Measurements from ENCODE around the gene PER2. TPM values are rescaled to one million over a fixed set of nuclear protein-coding genes. Genes with fewer than 3 reads are reported as not detected.

Gene PER2
- total RNA-seq, 1 donor from 2014 or later: 11.7 TPM

GRCh38 chr2:238259061-238260020 lies 29.1 kb downstream of the PER2 start:
- H3K27ac Mint-ChIP-seq: no peak overlapping the region
- H3K36me3 Mint-ChIP-seq: peaks cover 25% of the 10 kb centered on the region
- H3K4me1 Mint-ChIP-seq: peaks cover 16% of the 10 kb centered on the region
- no peaks in the 10 kb centered on the region for H3K27me3 Mint-ChIP-seq (ENCODE audit: low read depth)
- DNase-seq (ENCODE audit: low spot score in 2 of 2, unreplicated experiment in 2 of 2): no peak
- H3K4me3 Mint-ChIP-seq: no peak overlapping the region
- TF ChIP-seq, protein P1, sequence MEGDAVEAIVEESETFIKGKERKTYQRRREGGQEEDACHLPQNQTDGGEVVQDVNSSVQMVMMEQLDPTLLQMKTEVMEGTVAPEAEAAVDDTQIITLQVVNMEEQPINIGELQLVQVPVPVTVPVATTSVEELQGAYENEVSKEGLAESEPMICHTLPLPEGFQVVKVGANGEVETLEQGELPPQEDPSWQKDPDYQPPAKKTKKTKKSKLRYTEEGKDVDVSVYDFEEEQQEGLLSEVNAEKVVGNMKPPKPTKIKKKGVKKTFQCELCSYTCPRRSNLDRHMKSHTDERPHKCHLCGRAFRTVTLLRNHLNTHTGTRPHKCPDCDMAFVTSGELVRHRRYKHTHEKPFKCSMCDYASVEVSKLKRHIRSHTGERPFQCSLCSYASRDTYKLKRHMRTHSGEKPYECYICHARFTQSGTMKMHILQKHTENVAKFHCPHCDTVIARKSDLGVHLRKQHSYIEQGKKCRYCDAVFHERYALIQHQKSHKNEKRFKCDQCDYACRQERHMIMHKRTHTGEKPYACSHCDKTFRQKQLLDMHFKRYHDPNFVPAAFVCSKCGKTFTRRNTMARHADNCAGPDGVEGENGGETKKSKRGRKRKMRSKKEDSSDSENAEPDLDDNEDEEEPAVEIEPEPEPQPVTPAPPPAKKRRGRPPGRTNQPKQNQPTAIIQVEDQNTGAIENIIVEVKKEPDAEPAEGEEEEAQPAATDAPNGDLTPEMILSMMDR (IDR thresholded peaks at IDR 0.05; ENCODE audit: unreplicated experiment): no peak
- H3K9me3 Mint-ChIP-seq: no peaks in the 10 kb centered on the region

DNA sequence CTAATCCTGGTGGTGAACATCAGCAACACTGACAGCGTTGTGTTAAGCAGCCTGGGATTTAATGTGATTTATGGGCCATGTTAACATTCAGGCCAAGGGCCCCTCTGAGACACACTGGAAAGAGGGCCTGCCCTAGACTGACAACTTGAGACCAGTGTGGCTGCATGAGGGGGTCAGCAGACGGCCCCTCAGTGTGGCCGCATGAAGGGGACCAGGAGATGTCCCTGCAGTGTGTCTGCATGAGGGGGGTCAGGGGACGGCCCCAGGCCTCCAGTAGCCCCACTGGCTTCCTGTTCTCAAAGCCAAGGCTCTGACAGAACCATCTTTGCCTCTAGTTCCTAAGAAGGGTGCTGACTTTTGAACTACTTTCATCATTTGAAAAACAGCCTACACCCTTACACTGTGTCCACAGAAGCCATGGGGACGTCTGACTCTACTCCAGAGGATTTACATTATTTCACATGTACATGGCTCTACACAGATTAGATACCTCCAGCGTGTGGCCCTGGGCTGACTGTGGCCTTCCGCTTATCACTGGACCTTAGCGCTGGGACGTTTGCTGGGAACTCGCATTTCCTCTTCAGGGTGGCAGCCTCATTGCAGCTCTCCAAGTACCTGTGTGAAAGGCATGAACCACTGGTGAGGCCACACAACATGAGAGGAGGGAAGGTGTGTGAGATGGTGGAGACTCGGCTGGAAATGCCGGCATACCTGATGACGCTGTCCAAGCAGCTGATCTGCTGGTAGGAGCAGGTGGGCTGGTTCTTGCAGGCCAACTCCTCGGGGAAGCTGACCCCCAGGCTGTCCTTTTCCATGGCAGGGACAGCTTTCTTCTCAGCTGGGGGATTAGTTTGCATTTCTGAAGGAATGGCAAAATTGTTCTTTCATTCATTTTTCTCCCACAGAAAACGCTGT lies 30.4 kb downstream of the PER2 start:
- Mint-ChIP-seq H3K27me3 (ENCODE audit: low read depth) (no peaks in the 10 kb centered on the region), H3K4me3 (no peak overlapping the region), H3K27ac (no peak overlapping the region), H3K9me3 (no peaks in the 10 kb centered on the region), H3K36me3 (peaks cover 25% of the 10 kb centered on the region), H3K4me1 (peaks cover 10% of the 10 kb centered on the region)
- TF ChIP-seq, protein P1 (IDR thresholded peaks at IDR 0.05; ENCODE audit: unreplicated experiment): no peak
- DNase-seq (ENCODE audit: low spot score in 2 of 2, unreplicated experiment in 2 of 2): no peak

- Mint-ChIP-seq H3K27me3 (ENCODE audit: low read depth) (no peaks in the 10 kb centered on the region), H3K4me1 (peaks cover 10% of the 10 kb centered on the region), H3K27ac (no peak overlapping the region), H3K36me3 (peaks cover 25% of the 10 kb centered on the region), H3K4me3 (no peak overlapping the region), H3K9me3 (no peaks in the 10 kb centered on the region)
- peak; percentile 52 to 76 for DNase-seq (ENCODE audit: low spot score in 2 of 2, unreplicated experiment in 2 of 2)
- TF ChIP-seq, protein P1 (IDR thresholded peaks at IDR 0.05; ENCODE audit: unreplicated experiment): peak; percentile 89
Observed at GRCh38 chr2:238256594-238257104, 31.8 kb downstream of the PER2 start.

DNA sequence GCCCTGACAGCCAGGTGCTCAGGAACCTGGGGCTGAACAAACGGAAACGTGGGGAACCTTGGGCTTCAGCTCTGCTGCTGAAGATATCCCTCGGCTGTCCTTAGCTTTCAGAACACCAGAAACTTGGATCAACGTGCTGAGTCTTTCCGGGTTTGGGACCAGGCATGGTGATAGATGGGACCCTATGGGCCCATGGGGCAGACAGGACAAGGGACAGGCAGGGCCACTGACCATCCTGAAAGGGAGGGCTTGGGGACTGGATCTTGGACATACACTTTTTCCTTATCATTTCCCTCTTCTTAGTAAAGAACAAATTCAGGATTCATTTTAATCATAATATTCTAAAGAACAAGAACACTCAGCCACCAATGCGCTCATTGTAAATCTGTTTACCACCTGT lies 32.3 kb downstream of the PER2 start:
- H3K9me3 Mint-ChIP-seq: no peaks in the 10 kb centered on the region
- H3K27ac Mint-ChIP-seq: no peak overlapping the region
- H3K27me3 Mint-ChIP-seq (ENCODE audit: low read depth): no peaks in the 10 kb centered on the region
- H3K4me1 Mint-ChIP-seq: peaks cover 8% of the 10 kb centered on the region
- no peak overlapping the region for H3K4me3 Mint-ChIP-seq
- DNase-seq (ENCODE audit: low spot score in 2 of 2, unreplicated experiment in 2 of 2): no peak
- H3K36me3 Mint-ChIP-seq: peaks cover 25% of the 10 kb centered on the region
- TF ChIP-seq, protein P1 (IDR thresholded peaks at IDR 0.05; ENCODE audit: unreplicated experiment): no peak

- Mint-ChIP-seq H3K4me1 (peaks cover 3% of the 10 kb centered on the region), H3K9me3 (no peaks in the 10 kb centered on the region), H3K36me3 (peaks cover 25% of the 10 kb centered on the region), H3K27ac (no peak overlapping the region), H3K4me3 (no peak overlapping the region), H3K27me3 (ENCODE audit: low read depth) (no peaks in the 10 kb centered on the region)
- DNase-seq (ENCODE audit: low spot score in 2 of 2, unreplicated experiment in 2 of 2): no peak
- TF ChIP-seq, protein P1 (IDR thresholded peaks at IDR 0.05; ENCODE audit: unreplicated experiment): no peak
Observed at GRCh38 chr2:238255636-238256035, 32.8 kb downstream of the PER2 start.

Data from mesothelial cell of epicardium (in vitro differentiated cells).